GM10248 (cell line): ENCODE measurements around the gene DNAJC9.

Experiments
- CTCF ChIA-PET: fragments of 300-600 bp; sonication (Branson Sonifier 250); formaldehyde crosslinking; extraction: SDS; loops from one replicate; lab custom pipeline; 2021; ENCODE audit warnings: antibody characterized with exemption; lab: Yijun Ruan, JAX
- POLR2A ChIA-PET: fragments of 350-650 bp; sonication (Branson Sonifier 250); formaldehyde crosslinking; extraction: SDS; loops from one replicate; lab custom pipeline; 2020; ENCODE audit warnings: antibody characterized with exemption; lab: Yijun Ruan, JAX
- DNase-seq: peaks from one replicate; pipeline ENCODE4 v3.0.0; 2012; ENCODE audit errors: extremely low spot score
- CTCF ChIP-seq: IDR thresholded peaks from 2 replicates; pipeline ENCODE4 v1.5.1; 2012; ENCODE audit warnings: mild to moderate bottlenecking, low read depth; ENCODE audit errors: extremely low read depth, missing control alignments, control extremely low read depth

DNAJC9 gene

GRCh38 chr10:73207883-73208282 lies 39.2 kb downstream of the DNAJC9 start:
- DNase-seq, result no peak
- TF ChIP-seq CTCF, result no peak
- ChIA-PET CTCF (interaction anchor here (1.0 to 1.1 kb wide), 2 partner anchors 14 to 111 kb away, joined by 3 to 4 read pairs; partner anchors contain the start of gene P4HA1), POLR2A (no interaction called here)

GRCh38 chr10:73206385-73206784 lies 40.7 kb downstream of the DNAJC9 start:
- DNase-seq, result no peak
- no peak for TF ChIP-seq CTCF
- POLR2A ChIA-PET, result no interaction called here
- CTCF ChIA-PET, result interaction anchor here (1.0 to 1.8 kb wide), 3 partner anchors 9 to 14 kb away, joined by 3 to 5 read pairs (median 4); no protein-coding TSS in a partner anchor

- CTCF ChIA-PET, result interaction anchor here (1.0 to 1.8 kb wide), 3 partner anchors 8 to 13 kb away, joined by 3 to 5 read pairs (median 4); no protein-coding TSS in a partner anchor
- TF ChIP-seq CTCF, result no peak
- POLR2A ChIA-PET, result no interaction called here
- DNase-seq, result no peak
Observed at GRCh38 chr10:73205890-73206289, 41.2 kb downstream of the DNAJC9 start.

GRCh38 chr10:73205081-73205480 lies 42.0 kb downstream of the DNAJC9 start:
- POLR2A ChIA-PET, result no interaction called here
- no peak for TF ChIP-seq CTCF
- no peak for DNase-seq
- CTCF ChIA-PET, result interaction anchor here (1.5 to 1.8 kb wide), 2 partner anchors 11 to 13 kb away, joined by 5 read pairs; no protein-coding TSS in a partner anchor
